Measurements from ENCODE around the gene PPFIA3.

DNA sequence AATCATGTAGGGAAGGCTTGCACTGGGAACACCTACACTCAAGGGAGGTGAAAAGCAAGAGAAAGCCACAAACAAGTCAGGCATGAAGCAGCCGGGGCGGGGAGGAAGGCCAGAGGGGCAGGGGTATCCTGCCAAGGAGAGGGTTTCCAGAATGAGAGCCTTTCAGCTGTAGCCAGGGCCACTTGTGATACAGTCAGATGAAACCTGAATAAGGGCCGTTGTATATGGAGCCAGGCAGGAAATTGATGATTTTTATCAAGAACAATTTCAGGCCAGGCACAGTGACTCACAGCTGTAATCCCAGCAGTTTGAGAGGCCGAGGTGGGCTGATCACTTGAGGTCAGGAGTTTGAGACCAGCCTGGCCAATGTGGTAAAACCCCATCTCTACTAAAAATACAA, 42.6 kb downstream of the PPFIA3 start:
- no peak for TF ChIP-seq POLR2A (IDR thresholded peaks at IDR 0.05; ENCODE audit: borderline replicate concordance, extremely low read depth, insufficient read depth, insufficient read length)
- TF ChIP-seq, protein P1, sequence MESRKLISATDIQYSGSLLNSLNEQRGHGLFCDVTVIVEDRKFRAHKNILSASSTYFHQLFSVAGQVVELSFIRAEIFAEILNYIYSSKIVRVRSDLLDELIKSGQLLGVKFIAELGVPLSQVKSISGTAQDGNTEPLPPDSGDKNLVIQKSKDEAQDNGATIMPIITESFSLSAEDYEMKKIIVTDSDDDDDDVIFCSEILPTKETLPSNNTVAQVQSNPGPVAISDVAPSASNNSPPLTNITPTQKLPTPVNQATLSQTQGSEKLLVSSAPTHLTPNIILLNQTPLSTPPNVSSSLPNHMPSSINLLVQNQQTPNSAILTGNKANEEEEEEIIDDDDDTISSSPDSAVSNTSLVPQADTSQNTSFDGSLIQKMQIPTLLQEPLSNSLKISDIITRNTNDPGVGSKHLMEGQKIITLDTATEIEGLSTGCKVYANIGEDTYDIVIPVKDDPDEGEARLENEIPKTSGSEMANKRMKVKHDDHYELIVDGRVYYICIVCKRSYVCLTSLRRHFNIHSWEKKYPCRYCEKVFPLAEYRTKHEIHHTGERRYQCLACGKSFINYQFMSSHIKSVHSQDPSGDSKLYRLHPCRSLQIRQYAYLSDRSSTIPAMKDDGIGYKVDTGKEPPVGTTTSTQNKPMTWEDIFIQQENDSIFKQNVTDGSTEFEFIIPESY (IDR thresholded peaks at IDR 0.05; ENCODE audit: extremely low read depth, insufficient replicate concordance, low read length): no peak
- no peak for TF ChIP-seq POLR2AphosphoS5 (IDR thresholded peaks at IDR 0.05; ENCODE audit: low read depth, low read length)
- TF ChIP-seq FOSL1 (IDR thresholded peaks at IDR 0.05; ENCODE audit: low read depth): no peak
- TF ChIP-seq, protein P2, sequence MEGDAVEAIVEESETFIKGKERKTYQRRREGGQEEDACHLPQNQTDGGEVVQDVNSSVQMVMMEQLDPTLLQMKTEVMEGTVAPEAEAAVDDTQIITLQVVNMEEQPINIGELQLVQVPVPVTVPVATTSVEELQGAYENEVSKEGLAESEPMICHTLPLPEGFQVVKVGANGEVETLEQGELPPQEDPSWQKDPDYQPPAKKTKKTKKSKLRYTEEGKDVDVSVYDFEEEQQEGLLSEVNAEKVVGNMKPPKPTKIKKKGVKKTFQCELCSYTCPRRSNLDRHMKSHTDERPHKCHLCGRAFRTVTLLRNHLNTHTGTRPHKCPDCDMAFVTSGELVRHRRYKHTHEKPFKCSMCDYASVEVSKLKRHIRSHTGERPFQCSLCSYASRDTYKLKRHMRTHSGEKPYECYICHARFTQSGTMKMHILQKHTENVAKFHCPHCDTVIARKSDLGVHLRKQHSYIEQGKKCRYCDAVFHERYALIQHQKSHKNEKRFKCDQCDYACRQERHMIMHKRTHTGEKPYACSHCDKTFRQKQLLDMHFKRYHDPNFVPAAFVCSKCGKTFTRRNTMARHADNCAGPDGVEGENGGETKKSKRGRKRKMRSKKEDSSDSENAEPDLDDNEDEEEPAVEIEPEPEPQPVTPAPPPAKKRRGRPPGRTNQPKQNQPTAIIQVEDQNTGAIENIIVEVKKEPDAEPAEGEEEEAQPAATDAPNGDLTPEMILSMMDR (IDR thresholded peaks at IDR 0.05 in 2 of 3, conservative IDR thresholded peaks at IDR 0.05 in 1 of 3; ENCODE audit: borderline replicate concordance in 1 of 3, insufficient read depth in 1 of 3, low read depth in 2 of 3, low read length in 2 of 3): no peak
- no peak for TF ChIP-seq CEBPB (IDR thresholded peaks at IDR 0.05; ENCODE audit: low read depth)
- no peak for TF ChIP-seq EZH2phosphoT487 (IDR thresholded peaks at IDR 0.05; ENCODE audit: borderline replicate concordance)
- no peak for TF ChIP-seq ELF1 (IDR thresholded peaks at IDR 0.05; ENCODE audit: borderline replicate concordance, low read depth)
- no peak for TF ChIP-seq ZNF274 (IDR thresholded peaks at IDR 0.05; ENCODE audit: low read depth, low read length)
- TF ChIP-seq, protein P3, sequence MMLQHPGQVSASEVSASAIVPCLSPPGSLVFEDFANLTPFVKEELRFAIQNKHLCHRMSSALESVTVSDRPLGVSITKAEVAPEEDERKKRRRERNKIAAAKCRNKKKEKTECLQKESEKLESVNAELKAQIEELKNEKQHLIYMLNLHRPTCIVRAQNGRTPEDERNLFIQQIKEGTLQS (IDR thresholded peaks at IDR 0.05): no peak
- TF ChIP-seq EZH2 (IDR thresholded peaks at IDR 0.05): no peak
- no peak for TF ChIP-seq ZFX (IDR thresholded peaks at IDR 0.05)
- TF ChIP-seq SP1 (IDR thresholded peaks at IDR 0.05; ENCODE audit: low read depth): no peak
- TF ChIP-seq SIN3A (IDR thresholded peaks at IDR 0.05; ENCODE audit: low read depth): no peak
